ENCODE results near the gene PSG2.
"Not testable (repeated sequence)": the region's sequence is repeated elsewhere in the genome, so short reads cannot be mapped to it uniquely, and the experiment has no call there.

Gene PSG2

GRCh38 chr19:43078311-43078710 is 4.2 kb downstream of the PSG2 start:
- no peak for DNase-seq (ENCODE audit: low spot score)

DNA sequence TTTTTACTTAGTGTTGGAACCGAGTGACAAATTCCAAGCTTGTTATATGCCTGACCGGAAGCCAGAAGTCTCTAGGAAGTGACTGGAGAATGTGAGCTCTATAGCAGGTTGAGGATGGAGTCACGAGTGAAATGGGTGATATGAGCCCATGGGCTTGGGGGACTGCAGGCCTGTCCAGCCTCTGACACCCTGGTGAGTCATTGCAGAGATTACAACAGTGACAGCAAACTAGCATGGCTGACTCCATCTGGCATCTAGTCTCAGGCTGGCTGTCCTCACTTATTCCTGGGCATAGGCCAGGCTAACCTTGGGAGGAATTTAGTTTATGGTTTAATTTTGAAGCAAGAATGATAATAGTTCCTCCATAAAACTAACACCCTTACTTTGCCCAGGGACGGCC is 4.6 kb downstream of the PSG2 start:
- DNase-seq (ENCODE audit: low spot score) = not testable (repeated sequence)

- DNase-seq (ENCODE audit: low spot score) = not testable (repeated sequence)
Measured at GRCh38 chr19:43062418-43062817, 20.1 kb downstream of the PSG2 start.

GRCh38 chr19:43061326-43061725 is 21.2 kb downstream of the PSG2 start:
- DNase-seq (ENCODE audit: low spot score) = not testable (repeated sequence)

GRCh38 chr19:43060254-43060653 is 22.2 kb downstream of the PSG2 start:
- DNase-seq (ENCODE audit: low spot score) = not testable (repeated sequence)

DNA sequence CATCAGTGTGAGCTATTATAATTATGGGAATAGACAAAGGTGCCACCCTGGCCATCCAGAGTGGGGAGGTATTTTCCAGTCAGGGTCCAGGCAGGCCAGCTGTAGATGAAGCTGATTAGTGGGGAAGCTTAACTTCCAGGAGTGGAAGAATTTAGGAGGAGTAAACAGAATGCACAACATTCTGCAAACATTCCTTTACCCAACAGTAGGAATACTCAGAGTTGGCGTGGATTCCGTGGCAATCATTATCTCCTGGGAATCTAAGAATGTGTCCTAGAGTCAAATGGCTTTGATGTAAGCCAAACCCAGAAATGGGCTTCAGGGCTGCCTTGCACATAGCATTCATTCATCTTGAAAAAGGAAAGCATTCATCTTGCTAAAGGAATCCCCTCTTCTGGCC is 23.0 kb downstream of the PSG2 start:
- not testable (repeated sequence) for DNase-seq (ENCODE audit: low spot score)

DNA sequence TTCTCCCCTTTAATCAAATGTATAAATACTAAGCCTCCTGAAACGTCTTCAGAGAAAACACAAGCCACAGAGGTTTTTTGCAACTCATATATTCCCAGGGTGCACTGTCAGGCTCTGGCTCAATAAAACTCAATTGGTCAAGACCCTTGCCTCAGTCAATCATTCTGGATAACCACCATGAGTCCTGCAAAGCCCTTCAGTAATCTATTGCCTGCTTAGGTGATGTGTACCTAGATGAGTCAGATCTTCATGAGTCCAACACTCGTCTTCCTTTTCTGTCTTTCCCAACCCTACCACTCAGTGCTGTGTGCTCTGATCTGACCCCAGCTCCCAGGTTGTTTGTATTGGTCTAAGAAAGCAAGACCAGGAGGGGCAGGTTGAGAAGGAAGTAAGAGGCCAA is 24.1 kb downstream of the PSG2 start:
- not testable (repeated sequence) for DNase-seq (ENCODE audit: low spot score)

GRCh38 chr19:43047966-43048365 is 34.5 kb downstream of the PSG2 start:
- DNase-seq (ENCODE audit: low spot score) = not testable (repeated sequence)

DNA sequence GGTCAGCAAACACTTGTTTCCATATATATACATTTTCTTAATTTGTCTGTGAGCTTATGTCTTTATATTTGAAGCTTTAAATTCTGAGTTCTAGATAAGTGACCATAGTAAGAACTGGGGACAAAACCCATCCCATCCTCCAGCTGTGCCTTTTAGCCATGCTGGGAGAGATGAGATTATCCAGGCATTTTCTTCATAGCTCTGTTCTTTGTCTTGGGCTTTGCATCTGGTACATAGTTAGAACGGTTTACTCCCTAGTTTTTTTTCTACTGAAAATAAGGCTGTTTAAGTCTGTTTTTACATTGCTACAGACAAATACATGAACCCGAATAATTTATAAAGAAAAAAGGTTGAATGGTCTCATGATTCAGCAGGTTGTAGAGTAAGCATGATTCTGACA is 35.9 kb downstream of the PSG2 start:
- not testable (repeated sequence) for DNase-seq (ENCODE audit: low spot score)

DNA sequence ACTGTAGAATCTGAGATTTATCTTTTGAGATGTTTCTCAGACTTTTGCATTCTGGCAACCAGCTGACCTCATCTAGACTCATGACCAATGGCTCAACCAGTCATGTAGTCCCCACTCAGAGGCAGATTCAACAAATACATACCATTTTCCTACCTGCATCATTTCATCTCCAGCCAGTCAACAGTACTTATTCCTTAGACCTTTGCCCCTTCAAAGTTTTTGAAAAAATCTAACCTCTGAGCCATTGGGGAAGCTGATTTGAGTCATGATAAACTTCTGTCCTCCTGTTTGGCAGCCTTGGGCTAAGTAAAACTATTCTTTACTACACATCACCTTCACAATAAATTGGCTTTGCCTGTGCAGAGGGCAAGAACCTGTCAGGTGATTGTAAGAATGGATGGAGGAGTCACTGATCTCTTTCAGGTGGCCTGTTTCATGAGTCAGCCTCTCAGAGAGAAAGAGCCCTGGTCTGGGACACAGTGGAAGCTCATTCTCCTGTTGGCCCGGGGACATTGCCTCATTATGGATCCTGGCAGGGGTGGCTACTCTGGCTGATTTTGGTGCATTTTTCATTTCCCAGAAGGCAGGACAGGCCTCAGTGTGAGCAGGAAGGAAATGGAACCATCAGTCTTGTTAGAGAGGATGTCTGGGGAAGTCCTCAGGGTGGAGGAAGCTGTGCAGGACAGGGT is 38.9 kb downstream of the PSG2 start:
- not testable (repeated sequence) for DNase-seq (ENCODE audit: low spot score)

DNA sequence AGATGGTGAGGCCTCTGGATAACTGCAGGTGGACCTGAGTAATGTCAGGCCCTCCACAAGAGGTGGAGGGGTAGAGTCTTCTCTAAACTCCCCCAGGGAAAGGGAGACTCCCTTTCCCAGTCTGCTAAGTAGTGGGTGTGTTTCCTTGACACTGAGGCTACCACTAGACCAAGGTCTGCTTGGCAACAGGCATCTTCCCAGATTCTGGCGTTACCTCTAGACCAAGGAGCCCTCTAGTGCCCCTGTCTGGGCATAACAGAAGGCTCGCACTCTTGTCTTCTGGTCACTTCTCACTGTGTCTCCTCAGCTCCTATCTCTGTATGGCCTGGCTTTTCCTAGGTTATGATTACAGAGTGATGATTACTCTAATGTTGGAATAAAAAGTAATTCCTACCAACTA is 50.9 kb downstream of the PSG2 start:
- DNase-seq (ENCODE audit: low spot score) = not testable (repeated sequence)

DNA sequence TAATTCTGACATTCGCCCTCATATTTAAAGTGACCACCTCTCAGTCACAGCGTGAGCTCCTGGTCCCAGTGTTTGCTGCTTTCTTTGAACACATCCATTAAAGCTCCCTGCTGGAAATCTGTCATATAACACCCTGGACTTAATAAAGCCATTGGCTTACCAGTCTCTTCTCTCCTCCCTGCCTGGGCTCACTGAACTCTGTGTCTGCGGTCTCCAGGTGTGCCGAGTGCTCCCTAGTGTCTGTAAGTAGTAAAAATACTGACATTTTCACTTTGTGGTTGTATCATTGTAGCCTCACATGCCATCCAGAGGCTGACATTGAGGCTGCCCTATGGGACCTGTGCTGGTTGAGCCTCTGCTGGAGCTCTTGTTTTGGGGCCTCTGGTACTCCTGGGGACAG is 53.6 kb downstream of the PSG2 start:
- DNase-seq (ENCODE audit: low spot score) = no peak

DNA sequence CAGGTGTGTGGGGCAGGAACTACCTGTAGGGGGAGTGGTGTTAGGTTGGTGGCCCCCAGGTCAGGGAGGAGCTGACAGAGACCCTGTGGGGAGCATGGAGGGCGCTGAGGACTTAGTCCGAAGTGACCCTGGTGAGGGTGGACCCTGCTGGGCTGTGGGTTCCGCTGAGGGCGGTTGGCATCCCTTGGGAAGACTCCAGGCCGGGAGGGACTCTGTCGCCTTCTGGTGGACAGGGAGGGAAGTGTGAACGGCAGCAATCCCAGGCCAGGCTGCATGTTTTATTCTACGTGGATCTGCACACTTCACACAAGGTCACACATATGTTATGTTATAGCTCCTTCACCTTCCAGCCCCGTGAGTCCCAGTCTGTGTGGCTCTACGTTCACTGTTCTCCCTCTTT is 54.5 kb downstream of the PSG2 start:
- DNase-seq (ENCODE audit: low spot score) = not testable (repeated sequence)

DNA sequence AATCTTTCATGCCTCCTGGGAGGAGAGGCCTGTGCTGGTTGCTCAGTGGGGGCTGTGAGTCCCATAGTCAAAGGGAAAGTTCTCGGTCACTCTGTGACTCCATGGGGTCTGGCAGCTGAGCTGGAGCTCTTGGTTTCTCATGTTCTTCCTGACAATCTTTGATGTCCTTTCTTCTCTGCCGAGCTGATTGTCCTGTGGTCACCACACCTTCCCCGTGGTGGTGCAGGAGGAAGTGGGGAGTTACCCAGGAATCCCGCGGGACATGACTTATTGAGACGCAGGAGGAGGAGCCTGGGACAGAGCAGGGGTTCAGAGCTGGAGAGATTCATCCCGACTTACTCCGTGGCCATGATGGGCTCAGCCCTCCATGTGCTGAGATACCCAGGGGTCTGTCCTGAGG is 55.4 kb downstream of the PSG2 start:
- DNase-seq (ENCODE audit: low spot score) = not testable (repeated sequence)

GRCh38 chr19:43026369-43026768 is 56.1 kb downstream of the PSG2 start, which contains the start of gene PSG11:
TSS of gene PSG11 (minus strand) at chr19:43026469. CDS start at chr19:43026372, 97 bp downstream.
- DNase-seq (ENCODE audit: low spot score) = not testable (repeated sequence)

DNA sequence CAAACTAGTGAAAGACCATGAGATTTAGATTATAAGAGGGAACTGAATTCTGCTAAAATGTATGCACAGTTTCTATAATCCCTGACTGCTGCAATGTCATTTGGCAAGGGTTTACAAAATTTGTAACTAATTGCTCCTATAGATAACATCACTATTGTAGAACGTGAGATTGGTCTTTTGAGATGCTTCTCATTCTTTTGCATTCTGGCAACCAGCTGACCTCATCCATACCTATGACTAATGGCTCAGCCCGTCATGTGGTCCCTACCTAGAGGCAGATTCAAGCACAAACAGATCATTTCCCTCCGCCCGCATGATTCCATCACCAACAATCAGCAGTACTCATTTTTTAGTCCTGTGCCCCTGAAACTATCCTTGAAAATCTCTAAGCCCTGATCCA is 60.4 kb downstream of the PSG2 start:
- not testable (repeated sequence) for DNase-seq (ENCODE audit: low spot score)

- DNase-seq (ENCODE audit: low spot score) = not testable (repeated sequence)
Measured at GRCh38 chr19:43021629-43022028, 60.9 kb downstream of the PSG2 start.

GRCh38 chr19:43019588-43019987 is 62.9 kb downstream of the PSG2 start:
- not testable (repeated sequence) for DNase-seq (ENCODE audit: low spot score)

Data from SK-N-DZ (cell line).